Activated CD8-positive, alpha-beta memory T cell treated with anti-CD3 and anti-CD28 coated beads, Interleukin-2, amount 50 U/mL, for 4 hours (primary cell): ENCODE measurements around the gene MYO7B.
"Not testable (repeated sequence)": the region's sequence is repeated elsewhere in the genome, so short reads cannot be mapped to it uniquely, and the experiment has no call there.

ENCODE experiments used
- DNase-seq: peaks from one replicate; pipeline ENCODE4 v3.0.0-alpha.2; 2020

MYO7B gene

GRCh38 chr2:127524198-127524834, 11.2 kb upstream of the MYO7B start:
- not testable (repeated sequence) for DNase-seq

- no peak for DNase-seq
Measured at GRCh38 chr2:127525691-127526131, 9.8 kb upstream of the MYO7B start.

DNA sequence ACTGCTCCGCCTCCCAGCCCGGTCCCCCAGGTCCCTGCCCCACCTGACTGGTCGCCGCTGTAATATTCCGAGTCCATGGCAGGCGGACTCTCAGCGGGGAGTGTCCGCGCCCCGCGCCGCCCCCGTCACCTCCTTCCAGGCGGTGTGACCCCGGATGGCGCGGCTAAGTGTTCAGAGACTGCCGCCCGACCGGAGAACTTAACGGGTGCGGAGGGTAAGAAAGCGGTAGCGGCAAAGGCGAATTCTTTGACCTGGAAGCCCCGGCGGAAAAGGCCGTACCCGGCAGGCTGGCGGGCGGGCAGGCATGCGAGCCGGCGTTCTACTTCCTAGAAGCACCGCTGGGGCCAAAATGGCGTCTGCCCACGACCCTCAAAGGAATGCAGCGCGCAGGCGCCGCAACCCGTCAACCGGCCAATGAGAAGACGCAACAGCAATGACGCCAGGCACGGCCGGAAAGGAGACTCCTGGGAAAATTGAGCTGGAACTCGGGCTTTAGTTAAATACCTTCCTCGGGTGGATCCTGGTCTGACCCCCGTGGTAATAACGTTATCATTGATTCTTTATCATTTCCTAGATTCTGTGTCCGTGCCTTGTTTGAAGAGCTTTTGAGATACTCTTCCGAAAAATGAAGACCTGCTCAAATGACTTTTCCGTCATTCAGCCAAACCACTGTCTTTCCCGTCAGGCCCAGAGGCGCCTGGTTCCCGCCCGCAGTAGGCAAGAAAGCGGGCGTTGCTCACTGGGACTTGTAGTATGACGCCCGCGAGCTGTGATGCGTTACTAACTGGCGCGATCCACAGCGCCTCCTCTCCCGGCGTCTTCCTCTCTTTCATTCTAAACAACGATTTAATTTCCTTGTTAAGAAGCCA, 9.1 kb upstream of the MYO7B start, which contains the start of gene IWS1:
IWS1 (minus strand) TSS at position 358 of the 869 bp plus-strand sequence; CDS start at position 77, 281 bp downstream.
- peak; percentile 88 for DNase-seq

DNA sequence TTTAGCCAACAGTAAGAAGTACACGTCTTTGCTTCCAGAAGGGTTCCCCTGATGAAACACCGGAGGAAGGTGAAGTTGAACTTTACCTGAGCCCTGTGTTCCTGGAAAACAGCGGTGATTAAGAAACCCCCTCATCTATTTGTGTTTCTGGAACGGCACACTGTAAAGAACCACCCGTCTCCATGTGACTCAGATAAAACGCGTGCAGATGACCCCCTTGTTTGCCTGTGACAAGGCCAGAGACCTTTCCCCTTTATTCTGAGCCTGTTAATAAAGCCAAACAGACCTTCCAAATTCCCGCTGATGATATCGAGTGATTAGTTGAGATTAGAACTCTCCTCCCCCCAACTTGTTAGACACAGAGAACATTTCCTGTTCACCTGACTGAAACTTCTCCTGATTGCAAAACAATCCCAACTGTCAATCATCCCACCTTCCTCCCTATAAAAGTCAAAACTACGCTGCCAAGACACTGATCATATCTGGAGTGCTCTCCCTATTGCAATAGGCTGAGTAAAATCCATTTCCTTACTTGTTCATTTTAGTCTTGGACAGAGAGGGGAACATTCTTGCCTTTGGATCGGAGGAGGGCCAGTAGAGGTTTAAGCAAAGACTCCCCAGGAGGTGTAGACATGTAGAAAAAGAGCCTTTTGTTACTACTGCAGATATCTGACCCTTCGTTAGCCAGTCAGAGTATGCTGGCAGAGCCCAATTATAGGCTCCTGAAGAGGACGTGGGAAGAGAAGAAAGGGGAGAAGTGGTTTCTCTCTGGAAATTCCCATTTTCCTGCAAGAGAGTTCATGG, 8.3 kb upstream of the MYO7B start:
- DNase-seq = no peak

DNA sequence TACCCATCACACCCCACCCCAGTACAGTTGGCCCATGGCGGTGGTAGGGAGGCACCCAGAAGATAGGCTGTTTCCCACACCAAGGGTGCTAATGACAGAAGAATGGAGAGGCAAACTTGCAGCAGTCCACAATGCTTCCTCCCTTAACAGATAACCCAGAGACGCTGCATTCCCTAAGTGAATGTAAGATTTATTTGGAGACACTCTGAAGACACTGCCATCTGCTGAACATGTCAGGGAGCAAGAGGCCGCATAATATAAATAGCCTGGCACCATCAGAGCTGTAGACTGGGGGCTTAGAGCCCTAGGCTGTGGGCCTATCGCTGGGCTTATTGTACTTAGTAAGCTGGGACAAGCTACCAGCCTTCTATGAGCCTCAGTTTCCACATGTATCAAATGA, 7.0 kb upstream of the MYO7B start:
- no peak for DNase-seq

- DNase-seq = not testable (repeated sequence)
Measured at GRCh38 chr2:127529416-127529815, 6.1 kb upstream of the MYO7B start.

- DNase-seq = no peak
Measured at GRCh38 chr2:127530245-127531140, 5.0 kb upstream of the MYO7B start.

DNA sequence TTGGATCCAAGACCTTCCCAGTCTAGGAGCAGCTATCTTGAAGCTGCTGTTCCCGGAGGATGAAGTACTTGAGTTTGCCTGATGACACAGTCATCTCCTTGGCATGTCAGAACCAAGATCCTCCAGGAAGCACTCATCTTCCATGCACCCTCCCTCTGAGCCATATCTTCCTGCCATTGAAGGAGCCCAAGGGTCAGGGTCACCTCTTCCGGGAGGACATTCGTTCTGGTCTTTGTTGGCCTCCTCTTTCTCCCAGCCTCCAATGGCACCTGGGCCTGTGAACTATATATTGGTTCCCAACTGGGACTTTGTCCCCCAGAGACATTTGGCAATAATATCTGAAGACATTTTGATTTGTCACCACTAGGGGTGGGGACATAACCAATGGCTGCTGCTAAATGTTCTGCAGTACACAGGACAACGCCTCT, 4.2 kb upstream of the MYO7B start:
- DNase-seq = no peak

DNA sequence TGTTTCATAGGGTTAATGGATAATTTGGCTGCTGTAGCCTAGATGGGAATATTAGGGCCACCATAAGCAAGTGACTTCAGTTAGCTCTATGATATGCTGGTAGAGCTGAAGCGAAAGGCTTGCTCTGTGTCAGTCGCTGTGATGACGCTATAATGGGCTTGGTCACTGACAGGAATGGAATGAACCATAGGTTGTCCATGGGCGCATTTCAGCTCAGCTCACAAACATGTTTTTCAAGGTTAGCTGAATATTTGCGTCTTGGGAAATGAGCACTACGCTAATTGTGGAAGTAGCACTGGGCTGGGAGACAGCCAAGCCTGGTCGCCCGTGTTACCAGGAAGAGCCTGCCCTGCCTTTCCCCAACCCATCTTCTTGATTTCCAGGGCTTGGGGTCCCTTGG, 3.2 kb upstream of the MYO7B start:
- DNase-seq = no peak

GRCh38 chr2:127535918-127536317, 435 bp downstream of the MYO7B start:
- DNase-seq = no peak

GRCh38 chr2:127536707-127537541, 1.4 kb downstream of the MYO7B start:
- DNase-seq = no peak

DNA sequence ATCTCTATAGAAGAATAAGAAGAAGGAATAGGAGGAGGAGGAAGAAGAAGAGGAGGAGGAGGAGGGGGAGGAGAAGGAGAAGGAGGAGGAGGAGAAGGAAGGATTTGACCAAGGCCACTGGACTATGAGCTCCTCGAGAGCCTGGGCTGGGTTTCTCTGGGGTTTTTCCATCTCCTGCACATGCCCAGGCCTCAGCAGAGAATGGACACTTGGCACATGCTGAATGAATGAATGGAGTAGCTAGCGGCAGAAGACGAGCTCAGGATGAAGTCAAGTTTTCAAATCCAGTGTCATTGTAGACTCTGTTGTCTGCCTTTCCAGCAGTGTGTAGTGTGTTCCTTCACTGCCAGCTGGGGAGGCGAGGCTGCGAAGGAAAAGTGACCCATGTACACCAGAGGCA, 2.2 kb downstream of the MYO7B start:
- DNase-seq = no peak

GRCh38 chr2:127541809-127542208, 6.3 kb downstream of the MYO7B start:
- no peak for DNase-seq

DNA sequence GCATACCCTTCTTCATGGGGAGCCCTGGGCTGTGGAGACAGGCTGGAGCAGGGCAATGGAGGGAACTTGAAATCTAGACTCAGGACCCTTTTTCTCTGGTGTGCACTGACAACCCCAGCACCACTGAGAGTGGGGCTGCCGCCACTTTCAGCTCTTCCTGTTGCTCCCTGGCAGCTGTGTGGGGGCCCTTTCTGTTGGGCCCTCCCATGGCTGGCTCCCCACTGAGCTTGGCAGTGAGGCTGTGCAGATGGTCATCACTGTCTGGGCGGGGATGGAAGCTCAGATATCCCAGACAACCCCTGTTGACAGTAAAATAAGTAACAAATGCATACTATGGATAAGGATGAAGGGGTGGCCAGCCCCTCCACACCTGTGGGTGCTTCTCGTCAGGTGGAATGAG, 6.7 kb downstream of the MYO7B start:
- DNase-seq = no peak

- DNase-seq = not testable (repeated sequence)
Measured at GRCh38 chr2:127543013-127543501, 7.6 kb downstream of the MYO7B start.

DNA sequence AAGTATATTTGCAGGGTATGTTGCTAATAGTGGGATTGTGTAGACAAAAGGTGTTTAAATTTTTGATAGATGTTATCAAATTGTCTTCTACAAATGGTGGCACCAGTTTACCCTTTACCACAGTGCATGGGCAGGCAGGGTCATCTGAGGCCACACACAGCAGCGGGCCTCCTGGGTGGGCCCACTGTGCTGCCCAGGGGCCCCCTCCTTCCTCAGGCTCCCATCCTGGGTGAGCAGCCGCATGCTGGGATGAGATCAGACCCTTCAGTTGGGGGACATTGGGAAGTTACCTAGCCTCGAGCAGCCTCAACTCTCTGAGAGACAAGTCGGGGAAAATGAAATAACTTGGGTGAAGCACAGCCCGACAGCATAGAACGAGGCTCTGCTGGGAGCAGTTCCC, 9.7 kb downstream of the MYO7B start:
- DNase-seq = no peak

DNA sequence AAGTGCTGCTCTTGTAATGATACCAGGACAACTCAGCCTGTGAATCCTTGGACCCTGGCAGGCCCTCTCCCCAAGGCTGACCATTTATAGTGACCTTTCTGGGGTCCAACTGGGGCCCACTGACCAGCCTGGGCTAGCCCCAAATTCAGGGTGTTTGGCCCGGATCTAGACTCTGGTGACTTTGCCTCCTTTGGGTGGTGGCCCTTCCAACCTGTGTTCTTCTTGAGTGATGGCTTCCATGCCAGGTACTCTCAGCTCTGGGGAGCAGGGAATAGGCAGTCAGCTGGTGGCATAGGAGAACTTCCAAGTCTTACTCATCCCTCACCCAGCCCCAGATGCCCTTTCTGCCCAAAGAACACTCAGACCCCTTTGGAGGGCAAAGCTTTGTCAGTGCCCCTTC, 10.3 kb downstream of the MYO7B start:
- no peak for DNase-seq

DNA sequence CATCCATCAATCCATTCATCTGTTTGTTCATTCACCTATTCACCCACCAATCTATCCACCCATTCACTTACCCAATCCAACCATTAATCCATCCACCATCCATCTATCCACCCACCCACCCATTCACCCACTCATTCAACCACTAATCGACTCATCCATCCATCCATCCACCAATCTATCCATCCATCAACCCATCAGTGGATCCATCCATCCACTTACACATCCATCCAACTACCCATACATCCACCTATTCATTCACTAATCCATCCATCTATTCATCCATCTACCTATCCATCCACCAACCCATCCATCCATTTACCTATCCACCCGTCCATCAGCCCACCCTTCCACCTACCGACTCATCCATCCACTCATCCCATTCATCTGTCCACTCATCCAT, 11.3 kb downstream of the MYO7B start:
- DNase-seq = no peak

DNA sequence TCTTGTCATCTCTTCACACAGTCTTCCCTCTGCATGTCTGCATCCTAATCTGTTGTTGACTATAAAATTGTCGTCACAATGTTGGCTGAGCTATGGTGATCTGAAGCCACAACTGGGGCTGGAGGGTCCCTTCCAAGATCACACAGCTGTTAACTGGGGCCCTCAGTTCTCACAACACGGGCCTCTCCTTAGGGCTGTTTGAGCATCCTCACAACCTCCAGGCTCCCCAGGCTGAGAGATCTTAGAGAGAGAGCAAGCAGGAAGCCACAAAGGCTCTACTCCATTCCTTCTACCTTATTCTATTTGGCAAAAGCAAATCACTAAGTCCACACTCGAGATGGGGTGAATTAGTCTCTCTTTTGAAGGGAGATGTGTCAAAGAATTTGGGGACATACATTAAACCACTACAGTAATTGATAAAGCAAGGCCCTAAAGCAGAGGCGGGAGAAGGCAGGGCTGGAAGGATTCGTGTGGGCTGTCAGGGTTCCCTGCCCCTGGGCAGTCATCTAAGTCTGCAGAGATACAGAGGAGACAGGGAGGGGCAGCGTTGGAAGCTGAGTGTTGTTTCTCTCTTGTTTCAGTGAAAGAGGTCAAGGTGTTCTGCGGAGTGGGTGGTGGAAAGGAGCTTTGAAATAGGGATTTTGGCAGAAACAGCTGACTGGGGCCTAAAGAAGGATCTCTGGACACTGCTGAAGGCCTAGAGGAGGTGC, 15.9 kb downstream of the MYO7B start:
- DNase-seq = no peak

GRCh38 chr2:127552336-127552735, 16.9 kb downstream of the MYO7B start:
- DNase-seq = no peak
